Measurements from ENCODE around the gene CAMK2A.

The CAMK2A gene

GRCh38 chr5:150173161-150173560, 116.4 kb downstream of the CAMK2A start:
- TF ChIP-seq ZFX (IDR thresholded peaks at IDR 0.05; ENCODE audit: borderline replicate concordance) (no peak), CTCF (IDR thresholded peaks at IDR 0.05) (no peak)

GRCh38 chr5:150172556-150172955, 117.0 kb downstream of the CAMK2A start:
- H3K27ac ChIP-seq, result no peak overlapping the region
- no peak for TF ChIP-seq CTCF (IDR thresholded peaks at IDR 0.05)
- TF ChIP-seq ZFX (IDR thresholded peaks at IDR 0.05; ENCODE audit: borderline replicate concordance), result no peak

More at GRCh38 chr5:150173161-150173560, 116.4 kb downstream of the CAMK2A start:
- H3K27ac ChIP-seq, result no peak overlapping the region

GRCh38 chr5:150172145-150172544, 117.4 kb downstream of the CAMK2A start:
- no peak overlapping the region for H3K27ac ChIP-seq
- TF ChIP-seq ZFX (IDR thresholded peaks at IDR 0.05; ENCODE audit: borderline replicate concordance) (no peak), CTCF (IDR thresholded peaks at IDR 0.05) (no peak)
